ENCODE results near the gene IL7R. TPM values are rescaled to one million over a fixed set of nuclear protein-coding genes. Genes with fewer than 3 reads are reported as not detected.

The IL7R gene
- polyA plus RNA-seq, 1 experiment: 54.5 TPM

DNA sequence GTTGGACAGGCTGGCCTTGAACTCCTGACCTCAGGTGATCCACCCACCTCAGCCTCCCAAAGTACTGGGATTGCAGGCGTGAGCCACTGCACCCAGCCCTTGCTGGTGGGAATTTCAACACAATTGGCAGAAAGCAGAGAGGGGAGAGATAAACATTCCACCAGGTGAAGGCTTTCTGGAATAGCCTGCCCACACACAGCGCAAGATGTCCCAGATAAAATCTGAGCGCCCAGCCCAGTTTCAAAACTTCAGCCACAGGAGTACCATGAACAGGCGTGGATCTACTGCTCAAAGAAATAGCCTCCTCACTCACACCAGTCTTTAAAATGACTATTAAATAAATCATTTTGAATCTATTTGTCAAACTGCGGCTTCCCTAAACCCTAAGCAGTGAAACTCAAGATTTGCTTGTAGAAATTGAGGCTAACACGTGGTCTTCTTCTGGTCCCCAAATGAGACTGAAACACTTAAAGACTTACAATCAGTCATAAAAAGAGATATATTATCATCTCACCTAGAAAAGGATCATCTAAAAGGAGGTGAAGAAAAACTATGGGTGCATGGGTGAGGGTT, 47.0 kb downstream of the IL7R start:
- no peak overlapping the region for H3K4me3 ChIP-seq (ENCODE audit: low read depth, low read length)
- H3K27me3 ChIP-seq (ENCODE audit: control insufficient read depth, insufficient read depth, low read length): no peaks in the 10 kb centered on the region
- POLR2A ChIA-PET: no interaction called here
- no peak for DNase-seq (ENCODE audit: low read depth)
- H3K36me3 ChIP-seq (ENCODE audit: control insufficient read depth, insufficient read depth, low read length): no peaks in the 10 kb centered on the region
- CTCF ChIA-PET: interaction anchor here (1.0 kb wide), 1 partner anchor 10 kb away, joined by 3 read pairs; no protein-coding TSS in a partner anchor
- TF ChIP-seq, protein P1, sequence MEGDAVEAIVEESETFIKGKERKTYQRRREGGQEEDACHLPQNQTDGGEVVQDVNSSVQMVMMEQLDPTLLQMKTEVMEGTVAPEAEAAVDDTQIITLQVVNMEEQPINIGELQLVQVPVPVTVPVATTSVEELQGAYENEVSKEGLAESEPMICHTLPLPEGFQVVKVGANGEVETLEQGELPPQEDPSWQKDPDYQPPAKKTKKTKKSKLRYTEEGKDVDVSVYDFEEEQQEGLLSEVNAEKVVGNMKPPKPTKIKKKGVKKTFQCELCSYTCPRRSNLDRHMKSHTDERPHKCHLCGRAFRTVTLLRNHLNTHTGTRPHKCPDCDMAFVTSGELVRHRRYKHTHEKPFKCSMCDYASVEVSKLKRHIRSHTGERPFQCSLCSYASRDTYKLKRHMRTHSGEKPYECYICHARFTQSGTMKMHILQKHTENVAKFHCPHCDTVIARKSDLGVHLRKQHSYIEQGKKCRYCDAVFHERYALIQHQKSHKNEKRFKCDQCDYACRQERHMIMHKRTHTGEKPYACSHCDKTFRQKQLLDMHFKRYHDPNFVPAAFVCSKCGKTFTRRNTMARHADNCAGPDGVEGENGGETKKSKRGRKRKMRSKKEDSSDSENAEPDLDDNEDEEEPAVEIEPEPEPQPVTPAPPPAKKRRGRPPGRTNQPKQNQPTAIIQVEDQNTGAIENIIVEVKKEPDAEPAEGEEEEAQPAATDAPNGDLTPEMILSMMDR (IDR thresholded peaks at IDR 0.05; ENCODE audit: insufficient read depth, low read depth, low read length): no peak

- Histone ChIP-seq H3K4me3 (ENCODE audit: low read depth, low read length) (no peak overlapping the region), H3K27me3 (ENCODE audit: control insufficient read depth, insufficient read depth, low read length) (no peaks in the 10 kb centered on the region), H3K36me3 (ENCODE audit: control insufficient read depth, insufficient read depth, low read length) (no peaks in the 10 kb centered on the region)
- no peak for DNase-seq (ENCODE audit: low read depth)
- TF ChIP-seq, protein P1 (IDR thresholded peaks at IDR 0.05; ENCODE audit: insufficient read depth, low read depth, low read length): no peak
- POLR2A ChIA-PET: no interaction called here
- CTCF ChIA-PET: no interaction called here
These were observed 47.9 kb downstream of the IL7R start for GRCh38 chr5:35904443-35905132.

DNA sequence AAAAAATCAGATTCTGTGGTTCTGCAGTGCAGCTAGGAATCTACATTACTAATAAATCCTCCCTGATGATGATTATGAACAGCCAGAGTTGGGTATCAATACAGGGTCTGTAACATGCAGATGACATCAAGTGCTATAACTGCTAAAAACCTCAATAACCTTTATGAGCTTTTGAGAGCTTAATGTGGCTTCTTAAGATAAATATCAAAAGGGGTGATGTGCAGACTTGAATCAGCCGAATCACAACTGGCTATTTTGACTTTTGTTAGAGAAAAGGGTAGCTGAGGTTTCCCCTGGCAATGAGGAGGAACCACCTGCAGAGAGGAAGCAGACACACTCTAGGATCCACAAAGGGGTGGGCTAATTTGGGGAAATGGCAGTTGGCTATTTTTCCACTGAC, 51.5 kb downstream of the IL7R start:
- DNase-seq (ENCODE audit: low read depth): no peak
- H3K27me3 ChIP-seq (ENCODE audit: control insufficient read depth, insufficient read depth, low read length): no peaks in the 10 kb centered on the region
- H3K36me3 ChIP-seq (ENCODE audit: control insufficient read depth, insufficient read depth, low read length): no peaks in the 10 kb centered on the region
- no peak overlapping the region for H3K4me3 ChIP-seq (ENCODE audit: low read depth, low read length)
- TF ChIP-seq, protein P1 (IDR thresholded peaks at IDR 0.05; ENCODE audit: insufficient read depth, low read depth, low read length): no peak
- POLR2A ChIA-PET: no interaction called here
- CTCF ChIA-PET: interaction anchor here (0.7 to 1.1 kb wide), 2 partner anchors 28 to 126 kb away, joined by 3 to 4 read pairs; no protein-coding TSS in a partner anchor

- ChIA-PET CTCF (interaction anchor here (0.6 kb wide), 1 partner anchor 119 kb away, joined by 3 read pairs; no protein-coding TSS in a partner anchor), POLR2A (no interaction called here)
- TF ChIP-seq, protein P1 (IDR thresholded peaks at IDR 0.05; ENCODE audit: insufficient read depth, low read depth, low read length): no peak
- H3K36me3 ChIP-seq (ENCODE audit: control insufficient read depth, insufficient read depth, low read length): no peaks in the 10 kb centered on the region
- H3K4me3 ChIP-seq (ENCODE audit: low read depth, low read length): no peak overlapping the region
- DNase-seq (ENCODE audit: low read depth): no peak
- H3K27me3 ChIP-seq (ENCODE audit: control insufficient read depth, insufficient read depth, low read length): no peaks in the 10 kb centered on the region
These were observed 52.1 kb downstream of the IL7R start for GRCh38 chr5:35908814-35909213.

GRCh38 chr5:35919191-35919590, 62.5 kb downstream of the IL7R start:
- Histone ChIP-seq H3K27me3 (ENCODE audit: control insufficient read depth, insufficient read depth, low read length) (no peaks in the 10 kb centered on the region), H3K4me3 (ENCODE audit: low read depth, low read length) (no peak overlapping the region), H3K36me3 (ENCODE audit: control insufficient read depth, insufficient read depth, low read length) (no peaks in the 10 kb centered on the region)
- peak; percentile 72 for DNase-seq (ENCODE audit: low read depth)
- CTCF ChIA-PET: no interaction called here
- POLR2A ChIA-PET: interaction anchor here (0.6 kb wide), 1 partner anchor 34 kb away, joined by 6 read pairs; no protein-coding TSS in a partner anchor
- TF ChIP-seq, protein P1 (IDR thresholded peaks at IDR 0.05; ENCODE audit: insufficient read depth, low read depth, low read length): no peak

Data from BJ (cell line).